HepG2 (cell line): ENCODE results near the gene RTCA. TPM values are rescaled to one million over a fixed set of nuclear protein-coding genes. Genes with fewer than 3 reads are reported as not detected.

ENCODE experiments used
- ATAC-seq: fragments of 200-7000 bp; cut with Tn5 transposase; 3 replicates; pipeline ENCODE4 v1.9.1; 2020; ENCODE audit warnings: mild to moderate bottlenecking, moderate library complexity
- BruUV-seq: library from RNA; stranded (reverse); fragments of 400-500 nt; replicated peaks from 2 replicates; lab custom pipeline; 2021; lab: Mats Ljungman, UMichigan
- CTCF ChIA-PET: fragments of 300-600 bp; formaldehyde crosslinking; extraction: SDS; loops from one replicate; lab custom pipeline; 2021; ENCODE audit warnings: low total read pairs, inconsistent platforms, low intra/inter-chr PET ratio; lab: Yijun Ruan, JAX
- POLR2A ChIA-PET: fragments of 350-600 bp; sonication (Branson Sonifier 250); formaldehyde crosslinking; loops from one replicate; lab custom pipeline; 2020; ENCODE audit warnings: antibody characterized with exemption, inconsistent platforms; lab: Yijun Ruan, JAX
- DNase-seq: peaks from one replicate; pipeline ENCODE4 v3.0.0-alpha.2; 2015; ENCODE audit warnings: low spot score
- FAIRE-seq: peaks from 3 replicates; lab custom pipeline; 2011; peaks lifted over from hg19 to GRCh38; lab: Jason Lieb, UNC
- H2AFZ ChIP-seq: one replicate; pipeline ENCODE4 v1.6.1; 2011; ENCODE audit warnings: low read length, inconsistent platforms
- H3K27ac ChIP-seq: fragments of 300-600 bp; 3 replicates; pipeline ENCODE4 v1.8.0; 2011; ENCODE audit warnings: mixed run types, mild to moderate bottlenecking, mixed read lengths, low read length, inconsistent platforms; ENCODE audit not compliant: insufficient read depth; ENCODE audit errors: extremely low read length
- H3K27me3 ChIP-seq, 2 experiments: fragments of 200-600 bp in 1 of 2; 2 replicates in 1 of 2; 3 replicates in 1 of 2; pipeline versions ENCODE4 v1.6.0 to v1.8.0; 2011; ENCODE audit warnings: low read length in 2 of 2, mild to moderate bottlenecking in 2 of 2, moderate library complexity in 2 of 2, inconsistent platforms in 1 of 2; ENCODE audit not compliant: insufficient read depth in 2 of 2, control insufficient read depth in 1 of 2
- H3K36me3 ChIP-seq, 2 experiments: fragments of 200-600 bp in 1 of 2; replicated peaks in 1 of 2; 2 replicates in 1 of 2; 3 replicates in 1 of 2; pipeline versions ENCODE4 v1.5.1 to v1.8.0; 2011; ENCODE audit warnings: low read length in 2 of 2, inconsistent platforms in 1 of 2; ENCODE audit not compliant: insufficient read depth in 2 of 2, control insufficient read depth in 1 of 2
- H3K4me1 ChIP-seq: 2 replicates; pipeline ENCODE4 v1.5.1; 2012; ENCODE audit warnings: low read length, inconsistent platforms; ENCODE audit not compliant: insufficient read depth
- H3K4me2 ChIP-seq: 2 replicates; pipeline ENCODE4 v1.6.0; 2011; ENCODE audit warnings: low read depth, low read length, inconsistent platforms
- H3K4me3 ChIP-seq, 3 experiments: fragments of 200-600 bp in 1 of 3; sonication (generic), shearing (Covaris generic) in 1 of 3; replicated peaks in 1 of 3; 2 replicates each; pipeline ENCODE4 v1.5.1; 2011 to 2016; ENCODE audit warnings: low read length in 3 of 3, inconsistent platforms in 2 of 3, low read depth in 2 of 3, mild to moderate bottlenecking in 2 of 3, control low read depth in 1 of 3, mixed read lengths in 1 of 3; ENCODE audit not compliant: insufficient read depth in 1 of 3
- H3K79me2 ChIP-seq: one replicate; pipeline ENCODE4 v1.6.1; 2011; ENCODE audit warnings: low read length, inconsistent platforms; ENCODE audit not compliant: insufficient read depth
- H3K9ac ChIP-seq: 2 replicates; pipeline ENCODE4 v1.6.0; 2011; ENCODE audit warnings: mild to moderate bottlenecking, low read depth, low read length, inconsistent platforms; ENCODE audit not compliant: insufficient read depth
- H3K9me3 ChIP-seq: 2 replicates; pipeline ENCODE4 v1.5.1; 2012; ENCODE audit warnings: mild to moderate bottlenecking, low read length
- H4K20me1 ChIP-seq: 2 replicates; pipeline ENCODE4 v1.6.0; 2011; ENCODE audit warnings: inconsistent platforms, mild to moderate bottlenecking, low read length, moderate library complexity; ENCODE audit not compliant: insufficient read depth
- BRD4 ChIP-seq: sonication (generic); formaldehyde crosslinking; IDR thresholded peaks from 2 replicates; pipeline ENCODE4 v1.4.0; 2020; ENCODE audit warnings: missing genetic modification reagents
- CCAR2 ChIP-seq: fragments of 200-400 bp; formaldehyde crosslinking; optimal IDR thresholded peaks from 2 replicates; pipeline ENCODE3; 2018; ENCODE audit warnings: low read depth, mild to moderate bottlenecking, low read length, moderate library complexity
- GATAD1 ChIP-seq: IDR thresholded peaks from 2 replicates; pipeline ENCODE4 v1.6.1; 2016; ENCODE audit warnings: missing genetic modification reagents, missing compliant biosample characterization
- HOXA3 ChIP-seq: sonication (generic); formaldehyde crosslinking; IDR thresholded peaks from 2 replicates; pipeline ENCODE4 v1.5.0; 2020; ENCODE audit warnings: missing genetic modification reagents
- NCOR1 ChIP-seq: fragments of 200-600 bp; sonication (generic); IDR thresholded peaks from 2 replicates; pipeline ENCODE4 v1.7.0; 2017; ENCODE audit warnings: antibody characterized with exemption, low read length, borderline replicate concordance
- POLR2AphosphoS5 ChIP-seq: IDR thresholded peaks from 2 replicates; pipeline ENCODE4 v1.6.1; 2012; ENCODE audit warnings: low read depth, low read length
- RFXAP ChIP-seq: sonication (generic); formaldehyde crosslinking; IDR thresholded peaks from 2 replicates; pipeline ENCODE4 v1.4.0; 2020; ENCODE audit warnings: missing genetic modification reagents, borderline replicate concordance
- TEAD3 ChIP-seq: optimal IDR thresholded peaks from 2 replicates; pipeline ENCODE3; 2016; ENCODE audit warnings: borderline replicate concordance
- ZBTB3 ChIP-seq: sonication (generic); formaldehyde crosslinking; IDR thresholded peaks from 2 replicates; pipeline ENCODE4 v1.4.0; 2020; ENCODE audit warnings: low read depth, mild to moderate bottlenecking, moderate library complexity, missing genetic modification reagents, borderline replicate concordance
- ZFAT ChIP-seq: sonication (generic); formaldehyde crosslinking; conservative IDR thresholded peaks from 2 replicates; pipeline ENCODE4 v1.8.1; 2023; ENCODE audit warnings: missing genetic modification reagents, inconsistent platforms
- ZFP62 ChIP-seq: sonication (generic); formaldehyde crosslinking; IDR thresholded peaks from 2 replicates; pipeline ENCODE4 v1.4.0; 2020; ENCODE audit warnings: missing genetic modification reagents
- ZNF558 ChIP-seq: sonication (generic); formaldehyde crosslinking; IDR thresholded peaks from 2 replicates; pipeline ENCODE4 v1.9.0; 2022; ENCODE audit warnings: mild to moderate bottlenecking, missing genetic modification reagents, borderline replicate concordance
- WGBS: methylation state at CpG from one replicate; pipeline ENCODE4 v1.1.6; 2017; ENCODE audit warnings: low lambda C conversion rate; 5-methylcytosine and 5-hydroxymethylcytosine counted together
- in situ Hi-C: cut with HindIII; loops from 2 replicates; pipeline ENCODE4 v1.10.0; 2017; ENCODE audit warnings: low pct_unique_long_range_greater_than_20kb; ENCODE audit not compliant: extremely low pct_ligation_motif_present
- intact Hi-C: fragments of 100-400 bp; cut with micrococcal nuclease; formaldehyde crosslinking; loops from one replicate; pipeline ENCODE4 v1.10.0; 2022; ENCODE audit not compliant: unreplicated experiment
- polyA plus RNA-seq, 8 experiments: library from polyadenylated mRNA; depleted of rRNA in 3 of 8; stranded (reverse) in 7 of 8; unstranded in 1 of 8; fragments of >200 nt; fragmentation: Illumina TruSeq in 4 of 8; extraction: Trizol in 4 of 8; gene quantifications; 2 replicates each; pipeline versions ENCODE4 v1.2.1 to v1.2.3, GENCODE V29; 2011 to 2016; ENCODE audit warnings: low read depth in 4 of 8, missing spikeins in 1 of 8, mixed read lengths in 1 of 8; ENCODE audit not compliant: insufficient read depth in 1 of 8
- total RNA-seq, 5 experiments: library from RNA; depleted of rRNA; stranded (reverse); fragments of >200 nt; fragmentation: Illumina TruSeq; extraction: Trizol; gene quantifications; 2 replicates each; pipeline ENCODE4 v1.2.3, GENCODE V29; 2016; ENCODE audit warnings: low read depth in 1 of 5
- TF ChIP-seq, protein P1 (sequence below): sonication (generic); formaldehyde crosslinking; IDR thresholded peaks from 2 replicates; pipeline ENCODE4 v1.8.0; 2022; ENCODE audit warnings: missing genetic modification reagents, low read depth, mild to moderate bottlenecking, borderline replicate concordance
- TF ChIP-seq, protein P2 (sequence below): sonication (generic); formaldehyde crosslinking; IDR thresholded peaks from 2 replicates; pipeline ENCODE4 v1.5.0; 2020; ENCODE audit warnings: missing genetic modification reagents
- TF ChIP-seq, protein P3 (sequence below): sonication (generic); formaldehyde crosslinking; conservative IDR thresholded peaks from 2 replicates; pipeline ENCODE4 v1.8.0; 2022; ENCODE audit warnings: missing genetic modification reagents
- TF ChIP-seq, protein P4 (sequence below): sonication (generic); formaldehyde crosslinking; IDR thresholded peaks from 2 replicates; pipeline ENCODE4 v1.8.0; 2022; ENCODE audit warnings: mild to moderate bottlenecking, missing genetic modification reagents; ENCODE audit not compliant: insufficient replicate concordance
- TF ChIP-seq, protein P5 (sequence below): sonication (generic); formaldehyde crosslinking; IDR thresholded peaks from 2 replicates; pipeline ENCODE4 v1.8.0; 2022; ENCODE audit warnings: mild to moderate bottlenecking, missing genetic modification reagents

RTCA gene
- total and polyA plus RNA-seq, 2 of the 13 experiments (the other 11 are each of a cell fraction or from before 2014, with no cell fraction given): 22.7 to 31.0 TPM

DNA sequence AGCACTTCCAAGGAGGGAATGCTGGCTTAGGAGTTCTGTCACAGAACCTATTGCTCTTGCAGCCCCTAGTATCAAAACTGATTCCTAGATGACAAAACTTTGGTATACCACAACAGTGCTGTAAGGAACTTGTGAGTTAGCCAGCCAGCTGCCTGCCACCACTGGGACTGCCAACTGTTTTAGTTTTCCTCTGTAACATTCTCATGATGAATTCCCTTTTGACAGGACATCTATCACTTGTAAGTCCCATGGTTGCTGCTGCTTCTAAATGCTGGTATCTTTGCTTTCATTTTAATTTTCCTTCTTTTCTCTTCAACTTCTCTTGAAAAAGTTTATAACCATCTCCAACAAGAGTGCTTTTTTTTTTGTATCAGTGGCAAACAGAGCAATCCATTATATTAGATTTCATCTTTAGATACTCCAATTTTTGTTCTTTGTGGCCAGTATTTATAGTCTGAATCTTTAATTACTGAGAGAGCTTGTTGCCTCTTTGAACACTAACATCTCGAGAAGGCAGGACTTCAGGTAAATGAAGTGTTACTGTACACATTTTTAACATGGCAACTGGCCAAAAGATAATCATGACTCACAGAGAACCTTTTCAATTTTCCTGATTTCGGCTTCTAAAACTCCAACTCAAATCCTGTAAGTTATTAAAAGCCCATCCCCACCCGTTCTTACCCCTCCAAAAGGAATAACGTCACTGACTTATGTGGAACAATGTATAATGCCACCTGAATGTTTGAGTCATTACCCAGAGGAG lies 36.2 kb upstream of the RTCA start:
- intact Hi-C loops: no loop called here
- H3K79me2 ChIP-seq: no peaks in the 10 kb centered on the region
- H3K4me1 ChIP-seq: no peaks in the 10 kb centered on the region
- no peak overlapping the region for H3K4me2 ChIP-seq
- 96% methylated on average over 4 of the region's 4 CpGs for WGBS
- CTCF ChIA-PET: no interaction called here
- H3K27ac ChIP-seq: no peak overlapping the region
- POLR2A ChIA-PET: no interaction called here
- no peaks in the 10 kb centered on the region for H3K9me3 ChIP-seq
- no peaks in the 10 kb centered on the region for H3K27me3 ChIP-seq
- no peak for FAIRE-seq
- in situ Hi-C loops: no loop called here
- no peak for TF ChIP-seq TEAD3 (CRISPR knock-in tag)
- no peak for TF ChIP-seq BRD4 (CRISPR knock-in tag)
- TF ChIP-seq, protein P1, sequence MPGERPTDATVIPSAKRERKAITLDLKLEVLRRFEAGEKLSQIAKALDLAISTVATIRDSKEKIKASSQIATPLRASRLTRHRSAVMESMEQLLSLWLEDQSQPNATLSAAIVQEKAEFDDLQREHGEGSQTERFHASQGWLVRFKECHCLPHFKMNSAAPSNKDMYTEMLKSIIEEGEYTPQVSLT (CRISPR knock-in tag): no peak
- TF ChIP-seq, protein P2, sequence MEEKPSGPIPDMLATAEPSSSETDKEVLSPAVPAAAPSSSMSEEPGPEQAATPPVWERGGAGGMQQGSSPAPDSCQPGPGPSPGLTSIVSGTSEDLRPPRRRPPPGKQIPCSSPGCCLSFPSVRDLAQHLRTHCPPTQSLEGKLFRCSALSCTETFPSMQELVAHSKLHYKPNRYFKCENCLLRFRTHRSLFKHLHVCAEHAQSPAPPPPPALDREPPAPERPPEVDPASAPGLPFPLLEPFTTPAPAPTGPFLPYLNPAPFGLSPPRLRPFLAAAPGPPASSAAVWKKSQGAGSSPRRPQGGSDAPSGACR (CRISPR knock-in tag): no peak
- no peak for TF ChIP-seq NCOR1
- TF ChIP-seq RFXAP (CRISPR knock-in tag): no peak
- no peak for TF ChIP-seq ZNF558 (CRISPR knock-in tag)
- TF ChIP-seq, protein P3, sequence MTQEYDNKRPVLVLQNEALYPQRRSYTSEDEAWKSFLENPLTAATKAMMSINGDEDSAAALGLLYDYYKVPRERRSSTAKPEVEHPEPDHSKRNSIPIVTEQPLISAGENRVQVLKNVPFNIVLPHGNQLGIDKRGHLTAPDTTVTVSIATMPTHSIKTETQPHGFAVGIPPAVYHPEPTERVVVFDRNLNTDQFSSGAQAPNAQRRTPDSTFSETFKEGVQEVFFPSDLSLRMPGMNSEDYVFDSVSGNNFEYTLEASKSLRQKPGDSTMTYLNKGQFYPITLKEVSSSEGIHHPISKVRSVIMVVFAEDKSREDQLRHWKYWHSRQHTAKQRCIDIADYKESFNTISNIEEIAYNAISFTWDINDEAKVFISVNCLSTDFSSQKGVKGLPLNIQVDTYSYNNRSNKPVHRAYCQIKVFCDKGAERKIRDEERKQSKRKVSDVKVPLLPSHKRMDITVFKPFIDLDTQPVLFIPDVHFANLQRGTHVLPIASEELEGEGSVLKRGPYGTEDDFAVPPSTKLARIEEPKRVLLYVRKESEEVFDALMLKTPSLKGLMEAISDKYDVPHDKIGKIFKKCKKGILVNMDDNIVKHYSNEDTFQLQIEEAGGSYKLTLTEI: no peak
- no peak for TF ChIP-seq ZFAT (CRISPR knock-in tag)
- TF ChIP-seq GATAD1 (CRISPR knock-in tag): no peak
- TF ChIP-seq POLR2AphosphoS5: no peak
- no peak for TF ChIP-seq ZBTB3 (CRISPR knock-in tag)
- no peak for TF ChIP-seq ZFP62 (CRISPR knock-in tag)
- TF ChIP-seq, protein P4, sequence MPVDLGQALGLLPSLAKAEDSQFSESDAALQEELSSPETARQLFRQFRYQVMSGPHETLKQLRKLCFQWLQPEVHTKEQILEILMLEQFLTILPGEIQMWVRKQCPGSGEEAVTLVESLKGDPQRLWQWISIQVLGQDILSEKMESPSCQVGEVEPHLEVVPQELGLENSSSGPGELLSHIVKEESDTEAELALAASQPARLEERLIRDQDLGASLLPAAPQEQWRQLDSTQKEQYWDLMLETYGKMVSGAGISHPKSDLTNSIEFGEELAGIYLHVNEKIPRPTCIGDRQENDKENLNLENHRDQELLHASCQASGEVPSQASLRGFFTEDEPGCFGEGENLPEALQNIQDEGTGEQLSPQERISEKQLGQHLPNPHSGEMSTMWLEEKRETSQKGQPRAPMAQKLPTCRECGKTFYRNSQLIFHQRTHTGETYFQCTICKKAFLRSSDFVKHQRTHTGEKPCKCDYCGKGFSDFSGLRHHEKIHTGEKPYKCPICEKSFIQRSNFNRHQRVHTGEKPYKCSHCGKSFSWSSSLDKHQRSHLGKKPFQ (CRISPR knock-in tag): no peak
- TF ChIP-seq, protein P5, sequence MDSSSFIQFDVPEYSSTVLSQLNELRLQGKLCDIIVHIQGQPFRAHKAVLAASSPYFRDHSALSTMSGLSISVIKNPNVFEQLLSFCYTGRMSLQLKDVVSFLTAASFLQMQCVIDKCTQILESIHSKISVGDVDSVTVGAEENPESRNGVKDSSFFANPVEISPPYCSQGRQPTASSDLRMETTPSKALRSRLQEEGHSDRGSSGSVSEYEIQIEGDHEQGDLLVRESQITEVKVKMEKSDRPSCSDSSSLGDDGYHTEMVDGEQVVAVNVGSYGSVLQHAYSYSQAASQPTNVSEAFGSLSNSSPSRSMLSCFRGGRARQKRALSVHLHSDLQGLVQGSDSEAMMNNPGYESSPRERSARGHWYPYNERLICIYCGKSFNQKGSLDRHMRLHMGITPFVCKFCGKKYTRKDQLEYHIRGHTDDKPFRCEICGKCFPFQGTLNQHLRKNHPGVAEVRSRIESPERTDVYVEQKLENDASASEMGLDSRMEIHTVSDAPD: no peak
- TF ChIP-seq HOXA3: no peak
- TF ChIP-seq CCAR2: no peak
- TF ChIP-seq, all 625 proteins: peak for 0
- H3K36me3 ChIP-seq: peaks cover 6 to 40% of the 10 kb centered on the region in 2 experiments; a peak in 4 of 5 replicates
- BruUV-seq: TSS peak; percentile 38
- H4K20me1 ChIP-seq: no peaks in the 10 kb centered on the region
- no peak overlapping the region for H3K4me3 ChIP-seq
- H3K9ac ChIP-seq: no peak overlapping the region
- DNase-seq (no peak), ATAC-seq (no peak)
- H2AFZ ChIP-seq: no peak overlapping the region
